H1 (cell line): ENCODE results near the gene CDYL2.

ENCODE experiments used
- JUN ChIP-seq: IDR thresholded peaks from 2 replicates; pipeline ENCODE4 v1.6.1; 2011; ENCODE audit warnings: low read depth, mild to moderate bottlenecking, improper control_type of control experiment, low read length
- TCF12 ChIP-seq: IDR thresholded peaks from 2 replicates; pipeline ENCODE4 v1.6.1; 2011; ENCODE audit warnings: low read depth, mild to moderate bottlenecking, low read length

GRCh38 chr16:80812593-80812992 is 8.2 kb upstream of the CDYL2 start:
- no peak for TF ChIP-seq TCF12
- no peak for TF ChIP-seq JUN
